H1 (cell line): ENCODE measurements around the gene VPS13D. TPM values are rescaled to one million over a fixed set of nuclear protein-coding genes. Genes with fewer than 3 reads are reported as not detected.

ENCODE experiments used
- CTCF ChIA-PET: fragments of 300-600 bp; sonication (Branson Sonifier 250); formaldehyde crosslinking; loops from one replicate; lab custom pipeline; 2021; ENCODE audit not compliant: partially characterized antibody; lab: Charles Lee
- POLR2A ChIA-PET: fragments of 300-600 bp; sonication (Branson Sonifier 250); formaldehyde crosslinking; loops from one replicate; lab custom pipeline; 2021; ENCODE audit warnings: inconsistent platforms; ENCODE audit not compliant: partially characterized antibody; lab: Charles Lee
- DNase-seq, 2 experiments: peaks; one replicate each; pipeline versions ENCODE4 v3.0.0 to v3.0.0-alpha.2; 2010 to 2022; ENCODE audit warnings: low spot score in 2 of 2, low read depth in 1 of 2, mixed read lengths in 1 of 2
- FAIRE-seq: peaks from 2 replicates; lab custom pipeline; 2011; peaks lifted over from hg19 to GRCh38; lab: Jason Lieb, UNC
- H2AFZ ChIP-seq: 2 replicates; pipeline ENCODE4 v1.8.1; 2012; ENCODE audit warnings: low read length, inconsistent platforms
- H2AK5ac ChIP-seq: 2 replicates; pipeline ENCODE4 v1.6.1; 2013; ENCODE audit warnings: low read depth, low read length
- H2BK120ac ChIP-seq: replicated peaks from 2 replicates; pipeline ENCODE3; 2013; ENCODE audit warnings: low read depth, low read length, inconsistent platforms
- H2BK12ac ChIP-seq: 2 replicates; pipeline ENCODE4 v1.6.1; 2013; ENCODE audit warnings: low read depth, low read length
- H2BK15ac ChIP-seq: 2 replicates; pipeline ENCODE4 v1.6.1; 2013; ENCODE audit warnings: low read length
- H2BK20ac ChIP-seq: 2 replicates; pipeline ENCODE4 v1.6.1; 2013; ENCODE audit warnings: low read length
- H2BK5ac ChIP-seq: 2 replicates; pipeline ENCODE4 v1.6.1; 2013; ENCODE audit warnings: low read depth, low read length
- H3K14ac ChIP-seq: 2 replicates; pipeline ENCODE4 v1.6.1; 2013; ENCODE audit warnings: inconsistent platforms; ENCODE audit not compliant: insufficient read length
- H3K18ac ChIP-seq: 2 replicates; pipeline ENCODE4 v1.6.1; 2013; ENCODE audit warnings: low read length; ENCODE audit errors: extremely low read depth
- H3K23ac ChIP-seq: 2 replicates; pipeline ENCODE4 v1.6.1; 2013; ENCODE audit warnings: inconsistent platforms; ENCODE audit not compliant: insufficient read length
- H3K23me2 ChIP-seq: 2 replicates; pipeline ENCODE4 v1.6.1; 2013; ENCODE audit warnings: low read depth, low read length
- H3K27ac ChIP-seq: 2 replicates; pipeline ENCODE4 v1.6.1; 2011; ENCODE audit warnings: low read depth, low read length, inconsistent platforms
- H3K27me3 ChIP-seq, 4 experiments: replicated peaks in 1 of 4; 1 replicate in 1 of 4; 2 replicates in 3 of 4; pipeline versions ENCODE4 v1.6.1 to v1.8.1; 2011 to 2013; ENCODE audit warnings: low read length in 3 of 4, mild to moderate bottlenecking in 3 of 4, inconsistent platforms in 2 of 4, mixed read lengths in 2 of 4, moderate library complexity in 1 of 4; ENCODE audit not compliant: control insufficient read depth in 3 of 4, insufficient read depth in 3 of 4; ENCODE audit errors: extremely low read depth in 1 of 4
- H3K36me3 ChIP-seq, 4 experiments: 2 replicates each; pipeline versions ENCODE4 v1.6.1 to v1.8.1; 2011 to 2013; ENCODE audit warnings: mild to moderate bottlenecking in 4 of 4, low read length in 3 of 4, moderate library complexity in 2 of 4, control low read depth in 1 of 4, inconsistent platforms in 1 of 4; ENCODE audit not compliant: insufficient read depth in 4 of 4, control insufficient read depth in 2 of 4
- H3K4ac ChIP-seq: replicated peaks from 2 replicates; pipeline ENCODE3; 2013; ENCODE audit warnings: low read length, low read depth, mixed read lengths, inconsistent platforms; ENCODE audit not compliant: insufficient read length
- H3K4me1 ChIP-seq, 4 experiments: replicated peaks in 1 of 4; 1 replicate in 1 of 4; 2 replicates in 3 of 4; pipeline versions ENCODE4 v1.6.1 to v1.8.1; 2011 to 2013; ENCODE audit warnings: low read length in 3 of 4, inconsistent platforms in 2 of 4, mixed read lengths in 1 of 4; ENCODE audit not compliant: insufficient read depth in 4 of 4, control insufficient read depth in 3 of 4
- H3K4me2 ChIP-seq, 2 experiments: 2 replicates each; pipeline versions ENCODE4 v1.6.1 to v1.8.1; 2011 to 2013; ENCODE audit warnings: low read depth in 2 of 2, low read length in 2 of 2, control low read depth in 1 of 2, inconsistent platforms in 1 of 2, mild to moderate bottlenecking in 1 of 2; ENCODE audit not compliant: insufficient read depth in 1 of 2
- H3K4me3 ChIP-seq, 4 experiments: fragments of 200-600, 300-600 bp in 1 of 4; sonication (generic), shearing (Covaris generic), sonication (Bioruptor Twin) in 1 of 4; 2 replicates each; pipeline versions ENCODE4 v1.5.1 to v1.8.1; 2011 to 2016; ENCODE audit warnings: low read length in 4 of 4, low read depth in 3 of 4, control low read depth in 2 of 4, inconsistent platforms in 2 of 4, mild to moderate bottlenecking in 2 of 4, mixed read lengths in 1 of 4, moderate library complexity in 1 of 4; ENCODE audit not compliant: insufficient read depth in 2 of 4; ENCODE audit errors: extremely low read depth in 1 of 4
- H3K56ac ChIP-seq: replicated peaks from 2 replicates; pipeline ENCODE3; 2013; ENCODE audit warnings: low read depth, mild to moderate bottlenecking, mixed read lengths, low read length, inconsistent platforms; ENCODE audit not compliant: insufficient read length
- H3K79me1 ChIP-seq: 2 replicates; pipeline ENCODE4 v1.6.1; 2013; ENCODE audit warnings: low read depth, low read length, control low read depth
- H3K79me2 ChIP-seq, 2 experiments: 2 replicates each; pipeline versions ENCODE4 v1.6.1 to v1.8.1; 2012 to 2013; ENCODE audit warnings: low read length in 2 of 2, mild to moderate bottlenecking in 2 of 2, inconsistent platforms in 1 of 2; ENCODE audit not compliant: insufficient read depth in 2 of 2, control insufficient read depth in 1 of 2
- H3K9ac ChIP-seq, 4 experiments: replicated peaks in 1 of 4; 1 replicate in 1 of 4; 2 replicates in 3 of 4; pipeline versions ENCODE4 v1.6.1 to v1.8.1; 2011 to 2013; ENCODE audit warnings: low read depth in 3 of 4, low read length in 3 of 4, control low read depth in 2 of 4, mild to moderate bottlenecking in 2 of 4, moderate library complexity in 2 of 4, inconsistent platforms in 1 of 4; ENCODE audit errors: extremely low read depth in 1 of 4
- H3K9me3 ChIP-seq, 2 experiments: 2 replicates each; pipeline versions ENCODE4 v1.6.1 to v1.8.1; 2012 to 2013; ENCODE audit warnings: mild to moderate bottlenecking in 2 of 2, moderate library complexity in 2 of 2, control low read depth in 1 of 2, inconsistent platforms in 1 of 2, low read depth in 1 of 2, low read length in 1 of 2, mixed read lengths in 1 of 2; ENCODE audit not compliant: insufficient read depth in 2 of 2
- H4K20me1 ChIP-seq, 2 experiments: replicated peaks in 1 of 2; 2 replicates each; pipeline versions ENCODE3 to v1.8.1; 2011 to 2013; ENCODE audit warnings: inconsistent platforms in 2 of 2, low read length in 2 of 2, mild to moderate bottlenecking in 1 of 2; ENCODE audit not compliant: insufficient read depth in 2 of 2, control insufficient read depth in 1 of 2
- H4K5ac ChIP-seq: 2 replicates; pipeline ENCODE4 v1.6.1; 2013; ENCODE audit warnings: low read length, low read depth, mixed read lengths, inconsistent platforms; ENCODE audit not compliant: insufficient read length
- H4K8ac ChIP-seq: 2 replicates; pipeline ENCODE4 v1.8.0; 2013; ENCODE audit warnings: mild to moderate bottlenecking, moderate library complexity, low read length, inconsistent platforms; ENCODE audit not compliant: insufficient read depth; ENCODE audit errors: extremely low read depth
- H4K91ac ChIP-seq: replicated peaks from 2 replicates; pipeline ENCODE3; 2013; ENCODE audit warnings: low read length, mixed read lengths, inconsistent platforms; ENCODE audit not compliant: insufficient read length
- EZH2 ChIP-seq: fragments of 200-600 bp; sonication (generic); IDR thresholded peaks from 2 replicates; pipeline ENCODE4 v1.7.1; 2012; ENCODE audit warnings: low read depth, mild to moderate bottlenecking, moderate library complexity, low read length, inconsistent platforms; ENCODE audit not compliant: severe bottlenecking
- SRF ChIP-seq: IDR thresholded peaks from 2 replicates; pipeline ENCODE4 v1.6.1; 2011; ENCODE audit warnings: mild to moderate bottlenecking, low read depth, low read length, moderate library complexity
- TCF12 ChIP-seq: IDR thresholded peaks from 2 replicates; pipeline ENCODE4 v1.6.1; 2011; ENCODE audit warnings: low read depth, mild to moderate bottlenecking, low read length
- WGBS, 2 experiments: shearing (Covaris generic) in 1 of 2; methylation state at CpG; one replicate each; pipeline versions ENCODE4 v1.1.6 to v1.1.7; 2013 to 2015; ENCODE audit warnings: low lambda C conversion rate in 2 of 2, mixed read lengths in 2 of 2, inconsistent platforms in 1 of 2, low coverage in 1 of 2, missing lambda C conversion rate in 1 of 2; ENCODE audit not compliant: insufficient replicate concordance in 2 of 2, insufficient coverage in 1 of 2, insufficient read length in 1 of 2; ENCODE audit errors: extremely low coverage in 1 of 2, missing lambda C conversion rate in 1 of 2; 5-methylcytosine and 5-hydroxymethylcytosine counted together
- polyA plus RNA-seq, 7 experiments: library from polyadenylated mRNA; depleted of rRNA in 3 of 7; stranded (reverse) in 5 of 7; unstranded in 2 of 7; fragments of >200 nt in 5 of 7; fragments of 200-250 nt in 2 of 7; gene quantifications; 1 replicate in 5 of 7; 2 replicates in 1 of 7; 4 replicates in 1 of 7; pipeline versions ENCODE4 v1.2.1 to v1.2.3, GENCODE V29; 2011 to 2013; ENCODE audit warnings: missing spikeins in 2 of 7, mixed read lengths in 2 of 7
- total RNA-seq: library from RNA; stranded (reverse); fragmentation: NEBNext Ultra II Directional; extraction: Animal tissue kit (Norgen Biotek cat#: 25700); gene quantifications from 2 replicates; pipeline ENCODE4 v1.2.1, GENCODE V29; 2021

Gene VPS13D
- total and polyA plus RNA-seq, 2 of the 8 experiments (the other 6 are each of a cell fraction or from before 2014, with no cell fraction given): 10.9 to 31.2 TPM

DNA sequence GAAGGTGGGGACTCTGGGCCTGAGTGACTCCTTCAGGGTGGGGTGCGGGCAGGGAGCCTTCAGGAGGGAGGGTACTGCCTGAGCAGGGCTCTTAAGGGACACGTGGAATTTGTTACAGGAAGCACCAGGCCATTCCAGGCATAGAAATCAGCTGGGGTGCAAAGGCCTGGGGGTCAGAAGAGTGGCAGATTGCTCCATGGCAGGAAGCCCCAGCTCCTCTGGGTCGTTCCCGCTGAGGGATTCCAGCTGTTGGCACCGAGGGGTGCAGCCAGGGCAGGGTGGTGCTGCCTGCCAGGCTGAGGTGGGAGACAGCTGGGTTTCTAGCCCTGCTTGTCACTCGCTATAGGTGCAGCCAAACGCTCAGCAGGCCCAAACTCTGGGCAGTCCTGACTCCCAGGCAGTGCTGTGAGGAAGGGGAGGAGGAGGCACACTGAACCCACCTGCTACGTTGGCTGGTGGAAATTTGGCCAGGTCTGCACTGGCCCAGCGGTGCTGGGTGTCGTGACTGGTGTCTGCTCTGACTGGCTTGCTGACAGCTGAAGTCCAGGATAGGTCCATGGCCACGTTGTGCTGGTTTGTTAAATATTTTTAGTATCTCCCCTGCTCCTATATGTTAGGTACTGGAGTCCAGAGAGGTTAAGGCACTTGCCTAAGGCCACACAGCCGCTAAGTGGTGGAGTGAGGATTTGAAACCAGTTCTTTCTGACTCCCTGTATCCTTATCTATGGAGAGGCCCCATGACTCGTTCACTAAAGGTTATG is 43.7 kb upstream of the VPS13D start:
- Histone ChIP-seq H2BK20ac (0 out of 2 replicates have a peak overlapping the region, but pooled peaks have one; percentile 18), H4K5ac (no peak overlapping the region), H2BK15ac (no peak overlapping the region), H3K4me1 (peaks cover 0 to 11% (median 5%) of the 10 kb centered on the region in 4 experiments; a peak in 6 of 7 replicates), H3K14ac (no peak overlapping the region), H3K4me2 (no peak overlapping the region), H3K27ac (no peak overlapping the region), H2BK120ac (no peak overlapping the region), H3K27me3 (no peaks in the 10 kb centered on the region), H2BK5ac (no peak overlapping the region), H2AK5ac (0 out of 2 replicates have a peak overlapping the region, but pooled peaks have one; percentile 2), H3K79me2 (no peaks in the 10 kb centered on the region), H2AFZ (no peak overlapping the region), H3K23me2 (no peaks in the 10 kb centered on the region), H4K8ac (no peak overlapping the region), H3K56ac (no peak overlapping the region), H3K9me3 (peaks cover 0 to 13% of the 10 kb centered on the region in 2 experiments; a peak in 1 of 4 replicates), H3K18ac (no peak overlapping the region), H4K20me1 (no peaks in the 10 kb centered on the region), H4K91ac (no peak overlapping the region), H2BK12ac (peak overlapping the region; percentile 77; the same call in 1 of the 2 replicates), H3K36me3 (no peaks in the 10 kb centered on the region), H3K4me3 (no peak overlapping the region), H3K9ac (no peak overlapping the region), H3K23ac (no peak overlapping the region), H3K4ac (peak overlapping the region; percentile 5), H3K79me1 (no peaks in the 10 kb centered on the region)
- POLR2A ChIA-PET: interaction anchor here (2.2 kb wide), 1 partner anchor 9 kb away, joined by 10 read pairs; no protein-coding TSS in a partner anchor
- no peak for TF ChIP-seq EZH2
- TF ChIP-seq TCF12: no peak
- no peak for TF ChIP-seq SRF
- no peak for DNase-seq
- WGBS, 2 experiments: 80% methylated on average over 12 of the region's 13 CpGs; no CpG with 5 or more reads in 1 of the 2 experiments
- FAIRE-seq: no peak
- CTCF ChIA-PET: interaction anchor here (7.4 to 9.7 kb wide), 2 partner anchors 17 to 61 kb away, joined by 61 to 165 read pairs; no protein-coding TSS in a partner anchor
